GM12878 (cell line): ENCODE results near the gene HAAO. TPM values are rescaled to one million over a fixed set of nuclear protein-coding genes. Genes with fewer than 3 reads are reported as not detected.
A peak's percentile ranks its signal among the peaks of the same experiment; 100 is the strongest.

Source experiments
- CBX3 ChIP-seq: fragments of 200-600 bp; sonication (generic); IDR thresholded peaks from 2 replicates; pipeline ENCODE4 v1.6.1; 2016; ENCODE audit warnings: low read depth, borderline replicate concordance
- CHD2 ChIP-seq: IDR thresholded peaks from 2 replicates; pipeline ENCODE4 v1.6.1; 2011; ENCODE audit warnings: low read depth, low read length, improper control_type of control experiment, borderline replicate concordance
- CREB1 ChIP-seq: IDR thresholded peaks from 2 replicates; pipeline ENCODE4 v1.6.1; 2012; ENCODE audit warnings: low read depth, mild to moderate bottlenecking, inconsistent platforms
- CREM ChIP-seq: IDR thresholded peaks from 2 replicates; pipeline ENCODE4 v1.6.1; 2014; ENCODE audit warnings: antibody characterized with exemption, low read depth
- CUX1 ChIP-seq: IDR thresholded peaks from 2 replicates; pipeline ENCODE4 v1.6.1; 2012; ENCODE audit warnings: improper control_type of control experiment, low read depth, low read length; ENCODE audit not compliant: insufficient replicate concordance
- EED ChIP-seq: sonication (generic); IDR thresholded peaks from 2 replicates; pipeline ENCODE4 v1.6.1; 2016; ENCODE audit warnings: antibody characterized with exemption, low read depth
- IKZF1 ChIP-seq: fragments of 450-650 bp; conservative IDR thresholded peaks from 2 replicates; pipeline ENCODE4 v1.6.1; 2017; ENCODE audit warnings: antibody characterized with exemption, mild to moderate bottlenecking
- KAT2A ChIP-seq: conservative IDR thresholded peaks from 2 replicates; pipeline ENCODE4 v1.6.1; 2011; ENCODE audit warnings: low read depth, low read length; ENCODE audit not compliant: control insufficient read depth
- MEF2A ChIP-seq: IDR thresholded peaks from 2 replicates; pipeline ENCODE4 v1.6.1; 2011; ENCODE audit warnings: low read depth, mild to moderate bottlenecking, low read length, moderate library complexity; ENCODE audit not compliant: insufficient read depth
- MXI1 ChIP-seq: fragments of 150-350 bp; IDR thresholded peaks from 2 replicates; pipeline ENCODE4 v1.6.1; 2011; ENCODE audit warnings: low read depth, mild to moderate bottlenecking, inconsistent platforms, low read length, improper control_type of control experiment
- NBN ChIP-seq: fragments of 450-650 bp; IDR thresholded peaks from 2 replicates; pipeline ENCODE4 v1.6.1; 2016
- ZZZ3 ChIP-seq: IDR thresholded peaks from 2 replicates; pipeline ENCODE4 v1.6.1; 2011; ENCODE audit warnings: low read depth; ENCODE audit not compliant: control insufficient read depth, insufficient read length
- polyA plus RNA-seq, 11 experiments: library from polyadenylated mRNA; depleted of rRNA in 4 of 11; unstranded in 6 of 11; stranded (reverse) in 5 of 11; fragments of >200 nt; fragmentation: Nextera tagmentation in 4 of 11; fragmentation: Illumina TruSeq in 1 of 11; extraction: Ambion mirVana in 4 of 11; extraction: Trizol in 1 of 11; gene quantifications; 1 replicate in 1 of 11; 2 replicates in 10 of 11; pipeline versions ENCODE4 v1.2.1 to v1.2.3, GENCODE V29; 2011 to 2016; ENCODE audit warnings: inconsistent platforms in 2 of 11, missing spikeins in 2 of 11, low read depth in 1 of 11
- total RNA-seq, 4 experiments: library from RNA; depleted of rRNA in 3 of 4; stranded (reverse); fragments of >200 nt in 3 of 4; fragmentation: Illumina TruSeq in 1 of 4; extraction: Trizol in 1 of 4; gene quantifications; 2 replicates each; pipeline versions ENCODE4 v1.2.1 to v1.2.3, GENCODE V29; 2013 to 2021
- TF ChIP-seq, protein P1 (sequence below): fragments of 450-650 bp; IDR thresholded peaks from 2 replicates; pipeline ENCODE4 v1.6.1; 2017; ENCODE audit warnings: mild to moderate bottlenecking
- TF ChIP-seq, protein P2 (sequence below): IDR thresholded peaks from 2 replicates; pipeline ENCODE4 v1.6.1; 2012; ENCODE audit warnings: low read length, inconsistent platforms
- TF ChIP-seq, protein P3 (sequence below): fragments of 150-350 bp; IDR thresholded peaks from 2 replicates; pipeline ENCODE4 v1.6.1; 2016; ENCODE audit warnings: low read depth, low read length

The HAAO gene
- total and polyA plus RNA-seq, 10 of the 15 experiments (the other 5 are each of a cell fraction or from before 2014, with no cell fraction given): 4.3 to 58.7 (median 26.8) TPM

- TF ChIP-seq, protein P1, sequence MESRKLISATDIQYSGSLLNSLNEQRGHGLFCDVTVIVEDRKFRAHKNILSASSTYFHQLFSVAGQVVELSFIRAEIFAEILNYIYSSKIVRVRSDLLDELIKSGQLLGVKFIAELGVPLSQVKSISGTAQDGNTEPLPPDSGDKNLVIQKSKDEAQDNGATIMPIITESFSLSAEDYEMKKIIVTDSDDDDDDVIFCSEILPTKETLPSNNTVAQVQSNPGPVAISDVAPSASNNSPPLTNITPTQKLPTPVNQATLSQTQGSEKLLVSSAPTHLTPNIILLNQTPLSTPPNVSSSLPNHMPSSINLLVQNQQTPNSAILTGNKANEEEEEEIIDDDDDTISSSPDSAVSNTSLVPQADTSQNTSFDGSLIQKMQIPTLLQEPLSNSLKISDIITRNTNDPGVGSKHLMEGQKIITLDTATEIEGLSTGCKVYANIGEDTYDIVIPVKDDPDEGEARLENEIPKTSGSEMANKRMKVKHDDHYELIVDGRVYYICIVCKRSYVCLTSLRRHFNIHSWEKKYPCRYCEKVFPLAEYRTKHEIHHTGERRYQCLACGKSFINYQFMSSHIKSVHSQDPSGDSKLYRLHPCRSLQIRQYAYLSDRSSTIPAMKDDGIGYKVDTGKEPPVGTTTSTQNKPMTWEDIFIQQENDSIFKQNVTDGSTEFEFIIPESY: no peak
- peak; percentile 84 for TF ChIP-seq NBN
- no peak for TF ChIP-seq KAT2A
- peak; percentile 87 for TF ChIP-seq MEF2A
- no peak for TF ChIP-seq CBX3
- no peak for TF ChIP-seq CREB1
- no peak for TF ChIP-seq MXI1
- no peak for TF ChIP-seq CUX1
- no peak for TF ChIP-seq ZZZ3
- 0 out of 2 replicates have a peak, but pooled peaks have one; percentile 9 for TF ChIP-seq IKZF1
- TF ChIP-seq, protein P2, sequence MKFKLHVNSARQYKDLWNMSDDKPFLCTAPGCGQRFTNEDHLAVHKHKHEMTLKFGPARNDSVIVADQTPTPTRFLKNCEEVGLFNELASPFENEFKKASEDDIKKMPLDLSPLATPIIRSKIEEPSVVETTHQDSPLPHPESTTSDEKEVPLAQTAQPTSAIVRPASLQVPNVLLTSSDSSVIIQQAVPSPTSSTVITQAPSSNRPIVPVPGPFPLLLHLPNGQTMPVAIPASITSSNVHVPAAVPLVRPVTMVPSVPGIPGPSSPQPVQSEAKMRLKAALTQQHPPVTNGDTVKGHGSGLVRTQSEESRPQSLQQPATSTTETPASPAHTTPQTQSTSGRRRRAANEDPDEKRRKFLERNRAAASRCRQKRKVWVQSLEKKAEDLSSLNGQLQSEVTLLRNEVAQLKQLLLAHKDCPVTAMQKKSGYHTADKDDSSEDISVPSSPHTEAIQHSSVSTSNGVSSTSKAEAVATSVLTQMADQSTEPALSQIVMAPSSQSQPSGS: peak; percentile 84
- TF ChIP-seq EED: no peak
- TF ChIP-seq CHD2: 0 out of 2 replicates have a peak, but pooled peaks have one; percentile 9
- peak; percentile 69 for TF ChIP-seq CREM
- TF ChIP-seq, protein P3, sequence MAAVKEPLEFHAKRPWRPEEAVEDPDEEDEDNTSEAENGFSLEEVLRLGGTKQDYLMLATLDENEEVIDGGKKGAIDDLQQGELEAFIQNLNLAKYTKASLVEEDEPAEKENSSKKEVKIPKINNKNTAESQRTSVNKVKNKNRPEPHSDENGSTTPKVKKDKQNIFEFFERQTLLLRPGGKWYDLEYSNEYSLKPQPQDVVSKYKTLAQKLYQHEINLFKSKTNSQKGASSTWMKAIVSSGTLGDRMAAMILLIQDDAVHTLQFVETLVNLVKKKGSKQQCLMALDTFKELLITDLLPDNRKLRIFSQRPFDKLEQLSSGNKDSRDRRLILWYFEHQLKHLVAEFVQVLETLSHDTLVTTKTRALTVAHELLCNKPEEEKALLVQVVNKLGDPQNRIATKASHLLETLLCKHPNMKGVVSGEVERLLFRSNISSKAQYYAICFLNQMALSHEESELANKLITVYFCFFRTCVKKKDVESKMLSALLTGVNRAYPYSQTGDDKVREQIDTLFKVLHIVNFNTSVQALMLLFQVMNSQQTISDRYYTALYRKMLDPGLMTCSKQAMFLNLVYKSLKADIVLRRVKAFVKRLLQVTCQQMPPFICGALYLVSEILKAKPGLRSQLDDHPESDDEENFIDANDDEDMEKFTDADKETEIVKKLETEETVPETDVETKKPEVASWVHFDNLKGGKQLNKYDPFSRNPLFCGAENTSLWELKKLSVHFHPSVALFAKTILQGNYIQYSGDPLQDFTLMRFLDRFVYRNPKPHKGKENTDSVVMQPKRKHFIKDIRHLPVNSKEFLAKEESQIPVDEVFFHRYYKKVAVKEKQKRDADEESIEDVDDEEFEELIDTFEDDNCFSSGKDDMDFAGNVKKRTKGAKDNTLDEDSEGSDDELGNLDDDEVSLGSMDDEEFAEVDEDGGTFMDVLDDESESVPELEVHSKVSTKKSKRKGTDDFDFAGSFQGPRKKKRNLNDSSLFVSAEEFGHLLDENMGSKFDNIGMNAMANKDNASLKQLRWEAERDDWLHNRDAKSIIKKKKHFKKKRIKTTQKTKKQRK: no peak
Measured at GRCh38 chr2:42796427-42797248, 4.3 kb upstream of the HAAO start (continued).
